Breast epithelium (tissue), 3 donors: Measurements from ENCODE around the gene NCAPG2.

ENCODE experiments used
- CTCF ChIP-seq, 3 donors: fragments of 450-650 bp; IDR thresholded peaks; one replicate each; pipeline ENCODE4 v1.5.1; 2016 to 2017; ENCODE audit warnings: antibody characterized with exemption in 3 of 3, mild to moderate bottlenecking in 3 of 3, moderate library complexity in 3 of 3
- POLR2A ChIP-seq: fragments of 450-650 bp; IDR thresholded peaks from one replicate; pipeline ENCODE4 v1.6.1; 2016; ENCODE audit warnings: antibody characterized with exemption, mild to moderate bottlenecking, moderate library complexity
- POLR2AphosphoS5 ChIP-seq, 3 donors: sonication (generic); formaldehyde crosslinking; IDR thresholded peaks; one replicate each; pipeline ENCODE4 v1.6.1; 2017; ENCODE audit warnings: antibody characterized with exemption in 3 of 3

DNA sequence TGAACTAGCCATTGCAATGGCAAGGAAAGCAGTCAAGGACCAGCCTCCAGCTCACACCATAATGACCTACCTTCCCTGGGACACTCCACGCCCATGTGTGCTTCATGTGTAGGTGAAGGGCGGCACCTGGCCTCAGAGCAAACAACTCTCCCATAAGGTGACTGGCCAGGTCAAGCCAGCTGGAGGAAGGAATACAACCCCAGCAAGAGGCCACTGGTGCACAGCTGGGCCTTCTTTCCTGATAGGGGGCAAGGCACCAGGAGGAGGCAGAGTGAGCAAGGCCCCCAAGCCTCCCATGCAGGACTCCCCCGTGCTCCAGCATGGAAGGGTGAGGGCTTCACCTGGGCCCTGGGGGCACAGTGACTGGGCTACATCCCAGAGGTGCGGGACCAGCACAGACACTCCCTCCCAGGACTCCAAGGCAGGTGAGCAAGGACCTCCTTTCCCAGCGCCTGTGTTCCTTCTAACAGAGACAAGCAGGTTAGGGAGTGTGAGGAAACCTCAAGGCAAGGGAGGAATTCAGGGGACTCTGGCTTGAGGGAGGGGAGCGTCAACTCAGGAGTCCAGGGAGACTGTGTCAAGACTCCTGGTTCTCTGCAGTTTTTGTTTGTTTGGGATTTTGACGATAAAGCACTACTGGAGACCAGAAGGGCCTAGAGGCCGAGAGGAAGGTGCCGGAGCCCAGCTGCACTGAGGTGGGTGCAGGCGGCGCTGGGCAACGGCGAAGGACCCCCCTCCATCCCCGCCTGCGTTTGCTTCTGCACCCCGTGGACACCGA, 118.7 kb downstream of the NCAPG2 start:
- no peak for TF ChIP-seq CTCF (IDR thresholded peaks at IDR 0.05)
- TF ChIP-seq POLR2AphosphoS5 (IDR thresholded peaks at IDR 0.05), result no peak
- no peak for TF ChIP-seq POLR2A
